ENCODE measurements around the gene ARHGAP40. TPM values are rescaled to one million over a fixed set of nuclear protein-coding genes. Genes with fewer than 3 reads are reported as not detected.
A peak's percentile ranks its signal among the peaks of the same experiment; 100 is the strongest.

ARHGAP40 gene
- total RNA-seq, 2 donors from 2014 or later, result not detected

GRCh38 chr20:38579921-38580320, 21.7 kb upstream of the ARHGAP40 start:
- no peak for ATAC-seq
- DNase-seq, result no peak
- Histone ChIP-seq H3K4me1 (no peaks in the 10 kb centered on the region), H3K4me3 (no peak overlapping the region), H3K36me3 (replicated peaks in 1 of 2; ENCODE audit: insufficient read depth in 1 of 2, low read depth in 2 of 2) (peaks cover 0 to under 1% of the 10 kb centered on the region in 2 donors), H3K27ac (no peak overlapping the region), H3K9me3 (no peaks in the 10 kb centered on the region), H3K27me3 (no peaks in the 10 kb centered on the region)
- intact Hi-C loops (cut with DNase I), result no loop called here
- no peak for TF ChIP-seq POLR2A (IDR thresholded peaks at IDR 0.05)
- TF ChIP-seq, protein P1, sequence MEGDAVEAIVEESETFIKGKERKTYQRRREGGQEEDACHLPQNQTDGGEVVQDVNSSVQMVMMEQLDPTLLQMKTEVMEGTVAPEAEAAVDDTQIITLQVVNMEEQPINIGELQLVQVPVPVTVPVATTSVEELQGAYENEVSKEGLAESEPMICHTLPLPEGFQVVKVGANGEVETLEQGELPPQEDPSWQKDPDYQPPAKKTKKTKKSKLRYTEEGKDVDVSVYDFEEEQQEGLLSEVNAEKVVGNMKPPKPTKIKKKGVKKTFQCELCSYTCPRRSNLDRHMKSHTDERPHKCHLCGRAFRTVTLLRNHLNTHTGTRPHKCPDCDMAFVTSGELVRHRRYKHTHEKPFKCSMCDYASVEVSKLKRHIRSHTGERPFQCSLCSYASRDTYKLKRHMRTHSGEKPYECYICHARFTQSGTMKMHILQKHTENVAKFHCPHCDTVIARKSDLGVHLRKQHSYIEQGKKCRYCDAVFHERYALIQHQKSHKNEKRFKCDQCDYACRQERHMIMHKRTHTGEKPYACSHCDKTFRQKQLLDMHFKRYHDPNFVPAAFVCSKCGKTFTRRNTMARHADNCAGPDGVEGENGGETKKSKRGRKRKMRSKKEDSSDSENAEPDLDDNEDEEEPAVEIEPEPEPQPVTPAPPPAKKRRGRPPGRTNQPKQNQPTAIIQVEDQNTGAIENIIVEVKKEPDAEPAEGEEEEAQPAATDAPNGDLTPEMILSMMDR (IDR thresholded peaks at IDR 0.05), result no peak
- 64 to 73% methylated on average over 4 of the region's 4 CpGs for WGBS, 2 donors

DNA sequence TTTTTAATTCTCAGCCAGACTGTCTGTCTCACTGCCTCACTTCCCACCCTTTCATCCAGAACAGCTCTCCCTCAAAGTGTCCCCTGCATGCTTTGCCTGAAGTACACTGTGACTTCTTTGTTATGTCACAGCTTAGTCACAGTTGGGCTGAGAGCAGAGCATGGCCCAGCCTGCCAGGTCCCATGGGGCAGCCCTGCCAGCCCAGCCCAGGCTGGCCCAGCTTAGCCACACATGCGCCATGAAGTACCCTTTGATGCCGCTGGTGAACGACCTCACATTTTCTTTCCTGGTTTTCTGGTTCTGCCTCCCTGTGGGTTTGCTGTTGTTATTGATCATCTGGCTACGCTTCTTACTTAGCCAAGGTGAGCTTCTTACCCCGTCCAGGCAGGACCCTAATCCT, 20.6 kb upstream of the ARHGAP40 start, which contains the start of gene ADIG:
TSS of gene ADIG (plus strand) at position 185 of the 400 bp plus-strand sequence. CDS start at position 239, 54 bp downstream.
- no peaks in the 10 kb centered on the region for H3K9me3 ChIP-seq
- no peaks in the 10 kb centered on the region for H3K4me1 ChIP-seq
- H3K27me3 ChIP-seq, result no peaks in the 10 kb centered on the region
- TF ChIP-seq, protein P1 (IDR thresholded peaks at IDR 0.05), result peak in 1 of 7 experiments; percentile 6
- no peak for TF ChIP-seq POLR2A (IDR thresholded peaks at IDR 0.05)
- H3K27ac ChIP-seq, result peak within 1 kb of the TSS in 2 of 4 donors; percentile 21 to 34
- DNase-seq (peak; percentile 31 to 49 (median 39)), ATAC-seq (peak; percentile 82)
- H3K4me3 ChIP-seq, result no peak within 1 kb of the TSS
- 48 to 50% methylated on average over 5 of the region's 5 CpGs for WGBS, 2 donors
- no peaks in the 10 kb centered on the region for H3K36me3 ChIP-seq (replicated peaks in 1 of 2; ENCODE audit: insufficient read depth in 1 of 2, low read depth in 2 of 2)
- intact Hi-C loops (cut with DNase I), result no loop called here

GRCh38 chr20:38581830-38582358, 19.7 kb upstream of the ARHGAP40 start:
- Histone ChIP-seq H3K27ac (no peak overlapping the region), H3K9me3 (no peaks in the 10 kb centered on the region), H3K36me3 (replicated peaks in 1 of 2; ENCODE audit: insufficient read depth in 1 of 2, low read depth in 2 of 2) (no peaks in the 10 kb centered on the region), H3K4me1 (no peaks in the 10 kb centered on the region), H3K27me3 (no peaks in the 10 kb centered on the region), H3K4me3 (no peak overlapping the region)
- ATAC-seq (no peak), DNase-seq (no peak)
- TF ChIP-seq, protein P1 (IDR thresholded peaks at IDR 0.05), result no peak
- no peak for TF ChIP-seq POLR2A (IDR thresholded peaks at IDR 0.05)
- WGBS, 2 donors, result 49 to 60% methylated on average over 3 to 4 of the region's 4 CpGs
- intact Hi-C loops (cut with DNase I), result no loop called here

DNA sequence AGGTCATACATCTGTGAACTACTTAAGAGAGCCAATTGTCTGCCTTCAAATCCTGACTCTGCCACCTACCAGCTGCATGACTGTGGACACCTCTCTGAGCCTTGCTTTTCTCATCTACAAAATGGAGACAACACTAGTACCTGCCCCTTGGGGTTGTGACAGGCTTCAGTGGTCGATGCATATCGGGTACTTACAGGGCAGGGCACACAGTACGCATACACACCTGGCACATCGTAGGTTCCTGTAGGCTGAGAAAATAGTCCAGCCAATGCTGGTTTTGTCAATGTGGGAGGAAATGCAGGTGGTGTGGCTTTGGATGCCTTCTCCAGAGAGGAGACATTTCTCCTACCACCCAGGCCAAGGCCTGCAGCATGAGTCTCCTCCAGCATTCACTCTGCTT, 18.3 kb upstream of the ARHGAP40 start:
- DNase-seq (no peak), ATAC-seq (no peak)
- no peaks in the 10 kb centered on the region for H3K9me3 ChIP-seq
- H3K36me3 ChIP-seq (replicated peaks in 1 of 2; ENCODE audit: insufficient read depth in 1 of 2, low read depth in 2 of 2), result no peaks in the 10 kb centered on the region
- no peaks in the 10 kb centered on the region for H3K4me1 ChIP-seq
- no peak overlapping the region for H3K4me3 ChIP-seq
- intact Hi-C loops (cut with DNase I), result no loop called here
- WGBS, 2 donors, result 48 to 65% methylated on average over 4 of the region's 4 CpGs
- no peaks in the 10 kb centered on the region for H3K27me3 ChIP-seq
- TF ChIP-seq, protein P1 (IDR thresholded peaks at IDR 0.05), result no peak
- TF ChIP-seq POLR2A (IDR thresholded peaks at IDR 0.05), result no peak
- no peak overlapping the region for H3K27ac ChIP-seq
